Tibial artery (tissue), 4 donors: ENCODE results near the gene KCNJ8.
"Not testable (repeated sequence)": the region's sequence is repeated elsewhere in the genome, so short reads cannot be mapped to it uniquely, and the experiment has no call there.

Experiments
- DNase-seq, 2 donors: peaks; one replicate each; pipeline ENCODE4 v3.0.0-alpha.2; 2019
- H3K27ac ChIP-seq, 2 donors: fragments of 200-600 bp; sonication (generic) in 1 of 2; 1 replicate in 1 of 2; 2 replicates in 1 of 2; pipeline ENCODE4 v1.5.1; 2018 to 2019; ENCODE audit warnings: mild to moderate bottlenecking in 1 of 2
- H3K27me3 ChIP-seq, 2 donors: fragments of 200-600 bp; sonication (generic) in 1 of 2; one replicate each; pipeline versions ENCODE4 v1.5.1 to v1.6.0; 2016 to 2019
- H3K36me3 ChIP-seq, 3 donors: fragments of 200-600 bp; sonication (generic) in 2 of 3; one replicate each; pipeline ENCODE4 v1.5.1; 2016 to 2019; ENCODE audit warnings: mild to moderate bottlenecking in 2 of 3
- H3K4me1 ChIP-seq, 4 donors: fragments of 200-600 bp; sonication (generic) in 2 of 4; 1 replicate in 3 of 4; 2 replicates in 1 of 4; pipeline ENCODE4 v1.5.1; 2016 to 2019
- H3K4me3 ChIP-seq, 2 donors: fragments of 200-600 bp; sonication (generic) in 1 of 2; 1 replicate in 1 of 2; 2 replicates in 1 of 2; pipeline ENCODE4 v1.5.1; 2018 to 2019; ENCODE audit warnings: mild to moderate bottlenecking in 2 of 2
- H3K9me3 ChIP-seq, 3 donors: fragments of 200-600 bp; sonication (generic) in 1 of 3; one replicate each; pipeline ENCODE4 v1.5.1; 2016 to 2019
- intact Hi-C: fragments of 100-400 bp; cut with DNase I; formaldehyde crosslinking; loops from one replicate; pipeline ENCODE4 v1.15.0; 2023; ENCODE audit warnings: low total_unique reads
- TF ChIP-seq, protein P1 (sequence below), 2 experiments: fragments of 200-600 bp in 1 of 2; fragments of 450-650 bp in 1 of 2; IDR thresholded peaks; one replicate each; pipeline ENCODE4 v1.5.1; 2017 to 2019; ENCODE audit warnings: antibody characterized with exemption in 2 of 2, mild to moderate bottlenecking in 1 of 2, moderate library complexity in 1 of 2

Gene KCNJ8

GRCh38 chr12:21795648-21796328 lies 21.3 kb upstream of the KCNJ8 start:
- no peak for DNase-seq

GRCh38 chr12:21794807-21795595 lies 20.5 kb upstream of the KCNJ8 start:
- intact Hi-C loops, H3K27ac ChIP-seq, H3K36me3 ChIP-seq, H3K27me3 ChIP-seq, DNase-seq, H3K4me3 ChIP-seq, H3K4me1 ChIP-seq, H3K9me3 ChIP-seq: not testable (repeated sequence)

More at GRCh38 chr12:21795648-21796328, 21.3 kb upstream of the KCNJ8 start:
- Histone ChIP-seq H3K36me3 (no peaks in the 10 kb centered on the region), H3K4me1 (no peaks in the 10 kb centered on the region), H3K27ac (no peak overlapping the region), H3K9me3 (no peaks in the 10 kb centered on the region), H3K27me3 (no peaks in the 10 kb centered on the region), H3K4me3 (no peak overlapping the region)
- intact Hi-C loops, result no loop called here
- TF ChIP-seq, protein P1, sequence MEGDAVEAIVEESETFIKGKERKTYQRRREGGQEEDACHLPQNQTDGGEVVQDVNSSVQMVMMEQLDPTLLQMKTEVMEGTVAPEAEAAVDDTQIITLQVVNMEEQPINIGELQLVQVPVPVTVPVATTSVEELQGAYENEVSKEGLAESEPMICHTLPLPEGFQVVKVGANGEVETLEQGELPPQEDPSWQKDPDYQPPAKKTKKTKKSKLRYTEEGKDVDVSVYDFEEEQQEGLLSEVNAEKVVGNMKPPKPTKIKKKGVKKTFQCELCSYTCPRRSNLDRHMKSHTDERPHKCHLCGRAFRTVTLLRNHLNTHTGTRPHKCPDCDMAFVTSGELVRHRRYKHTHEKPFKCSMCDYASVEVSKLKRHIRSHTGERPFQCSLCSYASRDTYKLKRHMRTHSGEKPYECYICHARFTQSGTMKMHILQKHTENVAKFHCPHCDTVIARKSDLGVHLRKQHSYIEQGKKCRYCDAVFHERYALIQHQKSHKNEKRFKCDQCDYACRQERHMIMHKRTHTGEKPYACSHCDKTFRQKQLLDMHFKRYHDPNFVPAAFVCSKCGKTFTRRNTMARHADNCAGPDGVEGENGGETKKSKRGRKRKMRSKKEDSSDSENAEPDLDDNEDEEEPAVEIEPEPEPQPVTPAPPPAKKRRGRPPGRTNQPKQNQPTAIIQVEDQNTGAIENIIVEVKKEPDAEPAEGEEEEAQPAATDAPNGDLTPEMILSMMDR (IDR thresholded peaks at IDR 0.05), result no peak

DNA sequence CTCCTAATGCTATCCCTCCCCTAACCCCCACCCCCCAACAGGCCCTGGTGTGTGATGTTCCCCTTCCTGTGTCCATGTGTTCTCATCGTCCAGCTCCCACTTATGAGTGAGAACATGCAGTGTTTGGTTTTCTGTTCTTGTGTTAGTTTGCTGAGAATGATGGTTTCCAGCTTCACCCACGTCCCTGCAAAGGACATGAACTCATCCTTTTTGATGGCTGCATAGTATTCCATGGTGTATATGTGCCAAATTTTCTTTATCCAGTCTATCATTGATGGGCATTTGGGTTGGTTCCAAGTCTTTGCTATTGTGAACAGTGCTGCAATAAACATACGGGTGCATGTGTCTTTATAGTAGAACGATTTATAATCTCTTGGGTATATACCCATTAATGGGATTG lies 15.2 kb upstream of the KCNJ8 start:
- DNase-seq, H3K9me3 ChIP-seq, H3K27ac ChIP-seq, H3K36me3 ChIP-seq, intact Hi-C loops, H3K27me3 ChIP-seq, H3K4me3 ChIP-seq: not testable (repeated sequence)
- H3K4me1 ChIP-seq, result peaks cover 0 to 24% (median 4%) of the 10 kb centered on the region in 4 donors

- DNase-seq, result no peak
- no peaks in the 10 kb centered on the region for H3K27me3 ChIP-seq
- peak overlapping the region in 1 of 2 donors; percentile 4 for H3K27ac ChIP-seq
- peaks cover 0 to 24% (median 4%) of the 10 kb centered on the region in 4 donors for H3K4me1 ChIP-seq
- H3K4me3 ChIP-seq, result no peak overlapping the region
- H3K9me3 ChIP-seq, result no peaks in the 10 kb centered on the region
- intact Hi-C loops, result no loop called here
- H3K36me3 ChIP-seq, result no peaks in the 10 kb centered on the region
- TF ChIP-seq, protein P1 (IDR thresholded peaks at IDR 0.05), result no peak
These were observed 13.8 kb upstream of the KCNJ8 start for GRCh38 chr12:21788089-21788983.

DNA sequence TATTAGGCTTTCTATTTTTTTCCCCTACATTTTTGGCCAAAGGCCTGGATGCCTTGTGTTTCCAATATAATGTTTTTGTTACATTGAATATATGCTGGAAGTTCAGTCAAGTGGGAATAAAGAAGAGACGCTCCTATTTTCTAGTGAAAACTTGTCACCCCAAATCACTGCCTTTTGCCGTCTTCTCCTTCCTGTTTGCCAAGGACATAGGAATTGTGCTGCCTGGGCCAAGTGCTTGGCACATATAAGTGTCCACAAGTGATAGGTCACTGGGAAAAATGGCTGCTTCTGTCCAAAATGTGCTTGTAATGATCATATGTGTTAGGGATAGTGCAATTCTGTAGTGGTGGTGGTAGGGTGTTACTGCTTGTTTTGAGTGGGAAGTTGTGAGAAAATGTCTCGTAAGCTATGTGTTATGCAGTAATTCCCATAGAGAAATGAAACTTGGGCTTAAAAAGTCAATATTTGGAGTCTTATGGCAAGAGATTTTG lies 11.6 kb upstream of the KCNJ8 start:
- TF ChIP-seq, protein P1 (IDR thresholded peaks at IDR 0.05), result no peak
- H3K27me3 ChIP-seq, result no peaks in the 10 kb centered on the region
- H3K36me3 ChIP-seq, result no peaks in the 10 kb centered on the region
- H3K9me3 ChIP-seq, result no peaks in the 10 kb centered on the region
- peaks cover 0 to 24% (median 4%) of the 10 kb centered on the region in 4 donors for H3K4me1 ChIP-seq
- H3K4me3 ChIP-seq, result no peak overlapping the region
- no peak for DNase-seq
- intact Hi-C loops, result no loop called here
- H3K27ac ChIP-seq, result peak overlapping the region; percentile 47 to 61

- DNase-seq, intact Hi-C loops, H3K27me3 ChIP-seq: not testable (repeated sequence)
These were observed 8.2 kb upstream of the KCNJ8 start for GRCh38 chr12:21782723-21783122.

More at GRCh38 chr12:21782723-21783122, 8.2 kb upstream of the KCNJ8 start:
- not testable (repeated sequence) for H3K9me3 ChIP-seq, H3K4me3 ChIP-seq, H3K27ac ChIP-seq, H3K36me3 ChIP-seq
- H3K4me1 ChIP-seq, result peaks cover 0 to 15% (median 4%) of the 10 kb centered on the region in 4 donors
